ENCODE results near the gene OTOP1.

The OTOP1 gene

DNA sequence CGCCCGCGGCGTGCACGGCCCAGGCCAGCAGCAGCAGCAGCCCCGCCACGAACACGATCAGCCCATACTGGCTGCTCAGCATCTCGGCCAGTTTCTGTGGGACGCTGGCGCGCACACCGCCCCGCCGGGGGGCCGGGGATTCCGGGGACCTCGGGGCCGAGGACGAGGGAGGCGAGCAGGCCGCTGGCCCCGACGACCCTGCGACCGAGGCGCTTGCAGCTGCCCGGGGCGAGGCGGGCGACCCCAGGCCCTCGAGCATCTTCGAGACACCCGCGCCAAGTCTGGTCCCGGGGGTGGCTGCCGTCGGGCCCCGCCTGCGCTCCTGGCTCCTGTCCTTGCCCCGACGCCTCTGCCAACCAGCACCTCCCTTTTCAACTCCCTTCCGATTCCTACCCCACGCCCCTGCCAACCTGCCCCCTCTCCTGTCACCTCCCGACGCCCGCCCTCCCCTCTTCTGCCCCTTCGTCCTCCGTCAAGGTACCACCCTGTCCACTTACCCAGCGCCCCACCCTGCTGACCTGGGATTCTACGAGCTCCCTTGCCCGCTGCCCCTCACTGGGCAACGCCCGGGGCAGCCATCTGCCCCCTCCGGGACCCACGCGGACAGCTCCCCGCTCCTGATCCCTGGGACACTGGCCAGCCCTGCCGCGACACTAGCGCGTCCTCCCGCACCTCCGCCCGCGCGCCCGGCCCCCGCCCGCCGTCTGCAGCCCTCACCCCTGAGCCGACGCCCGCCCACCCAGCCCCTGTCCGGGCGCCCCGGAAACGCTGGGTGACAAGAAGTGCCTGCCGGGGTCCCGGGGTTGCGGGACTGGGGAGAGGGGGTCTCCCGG is at the start of gene OTOP1:
Gene OTOP1, minus strand, starts transcription at position 324 of the 833 bp plus-strand sequence. Its CDS starts 65 bp downstream, at position 259.
- TF ChIP-seq GATA2 (IDR thresholded peaks at IDR 0.05; ENCODE audit: low read depth, low read length): no peak
- TF ChIP-seq GATA3 (IDR thresholded peaks at IDR 0.05; ENCODE audit: low read depth, low read length): no peak

- TF ChIP-seq GATA2 (IDR thresholded peaks at IDR 0.05; ENCODE audit: low read depth, low read length): no peak
- TF ChIP-seq GATA3 (IDR thresholded peaks at IDR 0.05; ENCODE audit: low read depth, low read length): no peak
Measured at GRCh38 chr4:4274226-4274625, 47.5 kb upstream of the OTOP1 start.

DNA sequence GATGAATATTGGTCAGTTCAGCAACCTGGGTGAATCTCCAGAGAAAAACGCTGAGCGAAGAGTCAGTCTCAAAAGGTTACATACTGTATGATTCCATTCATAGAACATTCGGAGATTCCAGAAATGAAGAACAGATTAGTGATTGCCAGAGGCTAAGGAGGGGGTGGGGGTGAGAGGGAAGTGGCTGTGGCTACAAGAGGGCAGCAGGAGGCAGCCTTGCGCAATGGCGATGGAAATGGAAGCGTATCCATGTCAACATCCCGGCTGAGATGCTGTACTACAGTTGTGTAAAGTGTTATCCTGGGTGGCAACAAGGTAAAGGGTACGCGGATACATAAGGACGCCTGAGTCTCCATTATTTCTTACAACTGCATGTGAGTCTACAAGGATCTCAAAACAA is 45.2 kb upstream of the OTOP1 start:
- no peak for TF ChIP-seq GATA2 (IDR thresholded peaks at IDR 0.05; ENCODE audit: low read depth, low read length)

GRCh38 chr4:4270529-4270928 is 43.8 kb upstream of the OTOP1 start:
- TF ChIP-seq GATA3 (IDR thresholded peaks at IDR 0.05; ENCODE audit: low read depth, low read length) (no peak), GATA2 (IDR thresholded peaks at IDR 0.05; ENCODE audit: low read depth, low read length) (no peak)

DNA sequence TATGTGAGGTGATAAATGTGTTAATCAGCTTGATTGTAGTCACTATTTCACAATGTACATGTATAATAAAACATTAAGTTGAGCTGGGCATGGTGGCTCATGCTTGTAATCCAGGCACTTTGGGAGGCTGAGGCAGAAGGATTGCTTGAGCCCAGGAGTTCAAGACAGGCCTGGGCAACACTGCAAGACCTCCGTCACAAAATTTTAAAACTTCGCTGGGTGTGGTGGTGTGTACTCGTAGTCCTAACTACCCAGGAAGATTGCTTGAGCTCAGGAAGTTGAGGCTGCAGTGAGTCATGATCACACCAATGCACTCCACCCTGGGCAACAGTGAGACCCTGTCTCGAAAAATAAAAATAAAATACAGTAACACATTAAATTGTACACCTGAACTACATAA is 43.1 kb upstream of the OTOP1 start:
- TF ChIP-seq GATA3 (IDR thresholded peaks at IDR 0.05; ENCODE audit: low read depth, low read length) (no peak), GATA2 (IDR thresholded peaks at IDR 0.05; ENCODE audit: low read depth, low read length) (no peak)

- TF ChIP-seq GATA2 (IDR thresholded peaks at IDR 0.05; ENCODE audit: low read depth, low read length) (no peak), GATA3 (IDR thresholded peaks at IDR 0.05; ENCODE audit: low read depth, low read length) (no peak)
Measured at GRCh38 chr4:4269331-4269731, 42.6 kb upstream of the OTOP1 start.

DNA sequence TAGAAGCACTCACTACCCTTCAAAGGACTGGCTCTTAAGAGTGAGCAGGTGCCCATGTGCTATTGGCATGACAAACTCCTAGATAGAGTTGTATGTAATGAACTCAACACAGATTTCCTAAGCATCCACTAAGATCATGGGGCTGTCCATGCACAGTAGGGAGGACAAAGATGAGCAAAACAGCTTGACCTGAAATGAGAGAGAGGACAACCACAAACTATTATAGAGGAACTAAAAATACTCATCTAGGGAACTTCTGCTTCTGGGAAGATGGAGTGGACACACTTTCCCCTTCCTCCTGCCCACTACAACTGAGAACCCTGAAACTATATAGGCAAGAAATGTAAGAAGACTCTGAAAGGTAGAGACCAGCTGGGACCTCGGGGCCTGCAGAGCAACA is 42.0 kb upstream of the OTOP1 start:
- TF ChIP-seq GATA3 (IDR thresholded peaks at IDR 0.05; ENCODE audit: low read depth, low read length): no peak
- no peak for TF ChIP-seq GATA2 (IDR thresholded peaks at IDR 0.05; ENCODE audit: low read depth, low read length)

- TF ChIP-seq GATA2 (IDR thresholded peaks at IDR 0.05; ENCODE audit: low read depth, low read length): no peak
- TF ChIP-seq GATA3 (IDR thresholded peaks at IDR 0.05; ENCODE audit: low read depth, low read length): no peak
Measured at GRCh38 chr4:4267981-4268380, 41.3 kb upstream of the OTOP1 start.

- TF ChIP-seq GATA2 (IDR thresholded peaks at IDR 0.05; ENCODE audit: low read depth, low read length) (no peak), GATA3 (IDR thresholded peaks at IDR 0.05; ENCODE audit: low read depth, low read length) (no peak)
Measured at GRCh38 chr4:4260185-4260751, 33.5 kb upstream of the OTOP1 start.

DNA sequence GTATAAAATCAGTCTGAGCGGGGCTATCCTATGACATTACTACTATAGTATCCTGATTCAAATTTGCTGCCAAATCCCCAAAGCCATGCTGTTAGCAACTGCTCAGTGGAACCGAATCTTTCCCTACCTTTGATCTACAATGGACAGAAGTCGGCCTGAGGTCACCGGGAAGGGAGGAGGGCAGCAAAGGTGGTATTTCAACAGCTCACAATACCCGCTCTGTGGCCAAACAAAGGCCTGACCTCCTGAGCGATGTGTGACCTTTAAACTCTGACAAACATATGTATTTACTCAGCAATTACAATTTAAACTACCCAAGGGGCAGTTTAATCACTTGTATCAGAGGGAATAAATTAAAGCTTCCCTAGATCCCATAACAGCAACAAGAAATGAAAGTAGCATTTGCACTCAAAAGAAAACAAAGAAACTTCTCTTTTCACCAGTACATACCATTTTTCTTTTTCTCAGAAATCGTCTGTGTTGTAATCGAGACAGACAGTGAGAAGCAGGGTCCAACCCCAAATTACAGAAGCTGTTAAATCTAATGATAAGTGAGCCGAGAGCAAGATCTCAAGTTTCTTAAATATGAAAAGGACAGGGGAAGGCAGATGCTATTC is 32.9 kb upstream of the OTOP1 start:
- TF ChIP-seq GATA2 (IDR thresholded peaks at IDR 0.05; ENCODE audit: low read depth, low read length) (no peak), GATA3 (IDR thresholded peaks at IDR 0.05; ENCODE audit: low read depth, low read length) (no peak)

DNA sequence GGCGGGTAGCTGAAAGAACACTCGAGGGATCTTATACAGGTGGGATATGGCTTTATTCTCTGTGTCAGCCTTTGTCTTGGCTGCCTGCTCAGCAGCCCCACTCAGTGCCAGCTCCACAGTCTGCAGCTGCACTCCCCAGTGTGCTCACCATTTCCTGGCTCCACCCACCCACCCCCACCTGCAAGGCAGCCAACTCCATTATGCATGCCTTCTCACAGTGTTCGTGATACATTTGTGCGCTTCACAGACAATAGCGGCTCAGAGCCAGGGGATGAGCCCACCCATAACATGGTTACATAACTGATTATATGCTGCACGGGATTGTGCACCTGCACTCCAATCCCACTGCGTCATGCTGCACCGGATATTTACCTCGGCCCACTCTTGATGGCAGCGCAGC is 30.1 kb upstream of the OTOP1 start:
- TF ChIP-seq GATA2 (IDR thresholded peaks at IDR 0.05; ENCODE audit: low read depth, low read length) (no peak), GATA3 (IDR thresholded peaks at IDR 0.05; ENCODE audit: low read depth, low read length) (no peak)

DNA sequence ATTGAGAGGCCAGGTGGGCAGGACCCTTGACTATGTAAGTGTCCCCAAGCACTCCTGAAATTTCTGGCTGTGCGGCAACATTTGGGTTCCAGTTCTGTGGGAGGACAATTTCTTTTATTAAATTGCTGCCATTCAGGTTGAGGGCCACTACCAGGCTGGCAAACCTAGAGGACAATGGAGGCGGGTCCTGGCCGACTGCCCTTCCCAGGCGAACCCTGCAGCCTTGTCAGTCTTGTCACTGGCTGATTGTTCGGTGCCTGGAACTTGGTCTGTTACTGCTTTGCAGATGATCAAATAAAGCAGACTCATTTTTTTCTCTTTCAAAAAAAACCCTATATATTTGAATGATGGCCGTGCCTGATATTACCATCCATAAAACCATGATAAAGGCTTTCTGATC is 27.9 kb upstream of the OTOP1 start:
- TF ChIP-seq GATA2 (IDR thresholded peaks at IDR 0.05; ENCODE audit: low read depth, low read length) (no peak), GATA3 (IDR thresholded peaks at IDR 0.05; ENCODE audit: low read depth, low read length) (no peak)

GRCh38 chr4:4254199-4254598 is 27.5 kb upstream of the OTOP1 start:
- TF ChIP-seq GATA3 (IDR thresholded peaks at IDR 0.05; ENCODE audit: low read depth, low read length) (no peak), GATA2 (IDR thresholded peaks at IDR 0.05; ENCODE audit: low read depth, low read length) (no peak)

- TF ChIP-seq GATA3 (IDR thresholded peaks at IDR 0.05; ENCODE audit: low read depth, low read length) (no peak), GATA2 (IDR thresholded peaks at IDR 0.05; ENCODE audit: low read depth, low read length) (no peak)
Measured at GRCh38 chr4:4249866-4250265, 23.1 kb upstream of the OTOP1 start.

- TF ChIP-seq GATA3 (IDR thresholded peaks at IDR 0.05; ENCODE audit: low read depth, low read length) (no peak), GATA2 (IDR thresholded peaks at IDR 0.05; ENCODE audit: low read depth, low read length) (no peak)
Measured at GRCh38 chr4:4248885-4249203, 22.1 kb upstream of the OTOP1 start.

Measured in SH-SY5Y (cell line).